Endothelial cell (in vitro differentiated cells): ENCODE results near the gene S100A14. TPM values are rescaled to one million over a fixed set of nuclear protein-coding genes. Genes with fewer than 3 reads are reported as not detected.
A peak's percentile ranks its signal among the peaks of the same experiment; 100 is the strongest.

Experiments
- DNase-seq: peaks from one replicate; pipeline ENCODE4 v3.0.0; 2021; ENCODE audit warnings: low spot score
- H3K27ac Mint-ChIP-seq: one replicate; pipeline ENCODE4 v1.8.0; 2021; ENCODE audit warnings: mixed read lengths, inconsistent platforms; ENCODE audit not compliant: unreplicated experiment
- H3K27me3 Mint-ChIP-seq: one replicate; pipeline ENCODE4 v1.8.0; 2021; ENCODE audit warnings: mild to moderate bottlenecking, moderate library complexity, mixed read lengths, inconsistent platforms; ENCODE audit not compliant: unreplicated experiment
- H3K36me3 Mint-ChIP-seq: one replicate; pipeline ENCODE4 v1.8.0; 2021; ENCODE audit warnings: mild to moderate bottlenecking, low read depth, mixed read lengths, inconsistent platforms; ENCODE audit not compliant: unreplicated experiment
- H3K4me1 Mint-ChIP-seq: one replicate; pipeline ENCODE4 v1.8.0; 2021; ENCODE audit warnings: mild to moderate bottlenecking, mixed read lengths, inconsistent platforms; ENCODE audit not compliant: unreplicated experiment
- H3K4me3 Mint-ChIP-seq: one replicate; pipeline ENCODE4 v1.8.0; 2021; ENCODE audit warnings: mild to moderate bottlenecking, mixed read lengths, inconsistent platforms; ENCODE audit not compliant: unreplicated experiment
- H3K9me3 Mint-ChIP-seq: one replicate; pipeline ENCODE4 v1.8.0; 2021; ENCODE audit warnings: mixed read lengths, inconsistent platforms; ENCODE audit not compliant: unreplicated experiment
- CTCF ChIP-seq: fragments of 200-600 bp; sonication (generic); IDR thresholded peaks from one replicate; pipeline ENCODE4 v1.5.0; 2021; ENCODE audit warnings: antibody characterized with exemption; ENCODE audit not compliant: unreplicated experiment
- total RNA-seq: library from RNA; stranded (reverse); fragmentation: NEBNext Ultra II Directional; extraction: Animal tissue kit (Norgen Biotek cat#: 25700); gene quantifications from one replicate; pipeline ENCODE4 v1.2.1, GENCODE V29; 2021; ENCODE audit not compliant: unreplicated experiment

Gene S100A14
- total RNA-seq, 1 donor from 2014 or later: not detected

GRCh38 chr1:153649863-153650235 is 33.7 kb upstream of the S100A14 start:
- Mint-ChIP-seq H3K9me3 (no peaks in the 10 kb centered on the region), H3K4me1 (peaks cover 3% of the 10 kb centered on the region), H3K27me3 (peaks cover 7% of the 10 kb centered on the region), H3K4me3 (no peak overlapping the region), H3K27ac (no peak overlapping the region), H3K36me3 (peaks cover 20% of the 10 kb centered on the region)
- DNase-seq: no peak
- TF ChIP-seq CTCF: no peak

- DNase-seq: no peak
- peaks cover 25% of the 10 kb centered on the region for H3K36me3 Mint-ChIP-seq
- H3K4me3 Mint-ChIP-seq: no peak overlapping the region
- TF ChIP-seq CTCF: no peak
- no peaks in the 10 kb centered on the region for H3K9me3 Mint-ChIP-seq
- H3K4me1 Mint-ChIP-seq: peaks cover 3% of the 10 kb centered on the region
- H3K27ac Mint-ChIP-seq: no peak overlapping the region
- peaks cover 7% of the 10 kb centered on the region for H3K27me3 Mint-ChIP-seq
These were observed 33.2 kb upstream of the S100A14 start for GRCh38 chr1:153649137-153649862.

GRCh38 chr1:153648000-153648643 is 32.0 kb upstream of the S100A14 start:
- Mint-ChIP-seq H3K27ac (no peak overlapping the region), H3K4me3 (no peak overlapping the region), H3K4me1 (peaks cover 3% of the 10 kb centered on the region), H3K36me3 (peaks cover 37% of the 10 kb centered on the region), H3K9me3 (no peaks in the 10 kb centered on the region), H3K27me3 (peaks cover 5% of the 10 kb centered on the region)
- TF ChIP-seq CTCF: no peak
- DNase-seq: no peak

- DNase-seq: no peak
- peak overlapping the region; percentile 26 for H3K4me3 Mint-ChIP-seq
- peak overlapping the region; percentile 72 for H3K27ac Mint-ChIP-seq
- H3K9me3 Mint-ChIP-seq: no peaks in the 10 kb centered on the region
- peaks cover 40% of the 10 kb centered on the region for H3K36me3 Mint-ChIP-seq
- no peak for TF ChIP-seq CTCF
- peaks cover 3% of the 10 kb centered on the region for H3K4me1 Mint-ChIP-seq
- H3K27me3 Mint-ChIP-seq: peaks cover 5% of the 10 kb centered on the region
These were observed 31.2 kb upstream of the S100A14 start for GRCh38 chr1:153647346-153647714.

- Mint-ChIP-seq H3K4me1 (peaks cover 3% of the 10 kb centered on the region), H3K27me3 (peaks cover 5% of the 10 kb centered on the region), H3K36me3 (peaks cover 40% of the 10 kb centered on the region), H3K9me3 (no peaks in the 10 kb centered on the region), H3K4me3 (no peak overlapping the region), H3K27ac (no peak overlapping the region)
- no peak for DNase-seq
- TF ChIP-seq CTCF: no peak
These were observed 30.7 kb upstream of the S100A14 start for GRCh38 chr1:153646672-153647345.
